ENCODE measurements around the gene MPP1.
"Not testable (repeated sequence)": the region's sequence is repeated elsewhere in the genome, so short reads cannot be mapped to it uniquely, and the experiment has no call there.

The MPP1 gene

GRCh38 chrX:154804957-154805695, at the start of gene MPP1:
Gene MPP1 (minus strand): TSS chrX:154805485. CDS start chrX:154805373, 112 bp downstream.
- DNase-seq (ENCODE audit: low spot score) = peak; percentile 38

GRCh38 chrX:154850957-154851611, 45.8 kb upstream of the MPP1 start:
- no peak for DNase-seq (ENCODE audit: low spot score)

- DNase-seq (ENCODE audit: low spot score) = peak; percentile 8
Observed at GRCh38 chrX:154840856-154841255, 35.6 kb upstream of the MPP1 start.

GRCh38 chrX:154836163-154836562, 30.9 kb upstream of the MPP1 start:
- DNase-seq (ENCODE audit: low spot score) = no peak

- no peak for DNase-seq (ENCODE audit: low spot score)
Observed at GRCh38 chrX:154834562-154834961, 29.3 kb upstream of the MPP1 start, which contains the start of gene SMIM9. Gene SMIM9 (minus strand): TSS chrX:154834662. CDS start chrX:154830856, 3,806 bp downstream.

- no peak for DNase-seq (ENCODE audit: low spot score)
Observed at GRCh38 chrX:154833746-154834274, 28.5 kb upstream of the MPP1 start.

GRCh38 chrX:154829926-154830442, 24.7 kb upstream of the MPP1 start:
- DNase-seq (ENCODE audit: low spot score) = no peak

GRCh38 chrX:154829134-154829533, 23.8 kb upstream of the MPP1 start:
- no peak for DNase-seq (ENCODE audit: low spot score)

- no peak for DNase-seq (ENCODE audit: low spot score)
Observed at GRCh38 chrX:154828016-154828408, 22.7 kb upstream of the MPP1 start.

GRCh38 chrX:154827194-154828015, 22.1 kb upstream of the MPP1 start:
- no peak for DNase-seq (ENCODE audit: low spot score)

GRCh38 chrX:154825586-154825985, 20.3 kb upstream of the MPP1 start:
- not testable (repeated sequence) for DNase-seq (ENCODE audit: low spot score)

GRCh38 chrX:154824638-154825037, 19.4 kb upstream of the MPP1 start:
- DNase-seq (ENCODE audit: low spot score) = no peak

GRCh38 chrX:154822029-154822428, 16.7 kb upstream of the MPP1 start:
- no peak for DNase-seq (ENCODE audit: low spot score)

- no peak for DNase-seq (ENCODE audit: low spot score)
Observed at GRCh38 chrX:154821523-154821922, 16.2 kb upstream of the MPP1 start.

GRCh38 chrX:154819771-154820341, 14.6 kb upstream of the MPP1 start:
- no peak for DNase-seq (ENCODE audit: low spot score)

- DNase-seq (ENCODE audit: low spot score) = no peak
Observed at GRCh38 chrX:154818916-154819770, 13.9 kb upstream of the MPP1 start.

GRCh38 chrX:154817048-154817618, 11.8 kb upstream of the MPP1 start:
- DNase-seq (ENCODE audit: low spot score) = not testable (repeated sequence)

- not testable (repeated sequence) for DNase-seq (ENCODE audit: low spot score)
Observed at GRCh38 chrX:154816326-154816898, 11.1 kb upstream of the MPP1 start.

- DNase-seq (ENCODE audit: low spot score) = no peak
Observed at GRCh38 chrX:154815274-154815818, 10.1 kb upstream of the MPP1 start.

- DNase-seq (ENCODE audit: low spot score) = no peak
Observed at GRCh38 chrX:154813801-154814200, 8.5 kb upstream of the MPP1 start.
